ENCODE measurements around the gene SLC5A10. TPM values are rescaled to one million over a fixed set of nuclear protein-coding genes. Genes with fewer than 3 reads are reported as not detected.

SLC5A10 gene
- total RNA-seq, 4 donors from 2014 or later, result not detected

- H3K27ac ChIP-seq, result no peak overlapping the region
- H3K9me3 ChIP-seq, result no peaks in the 10 kb centered on the region
- no peaks in the 10 kb centered on the region for H3K36me3 ChIP-seq
- no peaks in the 10 kb centered on the region for H3K27me3 ChIP-seq
- intact Hi-C loops (cut with DNase I; ENCODE audit: low total_unique reads), result no loop called here
- H3K4me1 ChIP-seq, result no peaks in the 10 kb centered on the region
- no peak for TF ChIP-seq POLR2A (IDR thresholded peaks at IDR 0.05)
- DNase-seq, result no peak
- H3K4me3 ChIP-seq, result no peak overlapping the region
Observed at GRCh38 chr17:19010729-19011505, 59.0 kb downstream of the SLC5A10 start.

GRCh38 chr17:19011581-19011980, 59.6 kb downstream of the SLC5A10 start:
- Histone ChIP-seq H3K9me3 (no peaks in the 10 kb centered on the region), H3K27ac (no peak overlapping the region), H3K36me3 (no peaks in the 10 kb centered on the region), H3K4me1 (no peaks in the 10 kb centered on the region), H3K4me3 (no peak overlapping the region), H3K27me3 (no peaks in the 10 kb centered on the region)
- no peak for DNase-seq
- intact Hi-C loops (cut with DNase I; ENCODE audit: low total_unique reads), result no loop called here
- no peak for TF ChIP-seq POLR2A (IDR thresholded peaks at IDR 0.05)
- TF ChIP-seq CTCF (IDR thresholded peaks at IDR 0.05), result no peak

- no peaks in the 10 kb centered on the region for H3K9me3 ChIP-seq
- DNase-seq, result no peak
- intact Hi-C loops (cut with DNase I; ENCODE audit: low total_unique reads), result no loop called here
- H3K36me3 ChIP-seq, result no peaks in the 10 kb centered on the region
- TF ChIP-seq POLR2A (IDR thresholded peaks at IDR 0.05) (no peak), CTCF (IDR thresholded peaks at IDR 0.05) (no peak)
- H3K27ac ChIP-seq, result no peak overlapping the region
- no peaks in the 10 kb centered on the region for H3K27me3 ChIP-seq
- H3K4me3 ChIP-seq, result no peak overlapping the region
- no peaks in the 10 kb centered on the region for H3K4me1 ChIP-seq
Observed at GRCh38 chr17:19012171-19013080, 60.5 kb downstream of the SLC5A10 start.

- no peak overlapping the region for H3K4me3 ChIP-seq
- H3K27me3 ChIP-seq, result no peaks in the 10 kb centered on the region
- H3K27ac ChIP-seq, result no peak overlapping the region
- no peak for DNase-seq
- H3K9me3 ChIP-seq, result no peaks in the 10 kb centered on the region
- no peaks in the 10 kb centered on the region for H3K36me3 ChIP-seq
- intact Hi-C loops (cut with DNase I; ENCODE audit: low total_unique reads), result no loop called here
- H3K4me1 ChIP-seq, result no peaks in the 10 kb centered on the region
- TF ChIP-seq POLR2A (IDR thresholded peaks at IDR 0.05), result no peak
- TF ChIP-seq CTCF (IDR thresholded peaks at IDR 0.05), result no peak
Observed at GRCh38 chr17:19013226-19013625, 61.3 kb downstream of the SLC5A10 start.

GRCh38 chr17:19013806-19014627, 62.1 kb downstream of the SLC5A10 start:
- H3K4me1 ChIP-seq, result no peaks in the 10 kb centered on the region
- H3K27ac ChIP-seq, result no peak overlapping the region
- H3K36me3 ChIP-seq, result no peaks in the 10 kb centered on the region
- H3K9me3 ChIP-seq, result no peaks in the 10 kb centered on the region
- intact Hi-C loops (cut with DNase I; ENCODE audit: low total_unique reads), result no loop called here
- no peaks in the 10 kb centered on the region for H3K27me3 ChIP-seq
- H3K4me3 ChIP-seq, result no peak overlapping the region
- TF ChIP-seq POLR2A (IDR thresholded peaks at IDR 0.05) (no peak), CTCF (IDR thresholded peaks at IDR 0.05) (no peak)
- no peak for DNase-seq
